Adrenal gland (tissue), 5 donors: Measurements from ENCODE around the gene NOC3L.

ENCODE experiments used
- CTCF ChIP-seq, 6 experiments: fragments of 450-650 bp in 4 of 6; fragments of 200-600 bp in 2 of 6; sonication (generic) in 1 of 6; IDR thresholded peaks; 1 replicate in 5 of 6; 2 replicates in 1 of 6; pipeline versions ENCODE4 v1.5.1 to v1.8.0; 2016 to 2021; ENCODE audit warnings: antibody characterized with exemption in 6 of 6, mild to moderate bottlenecking in 2 of 6, moderate library complexity in 1 of 6
- POLR2A ChIP-seq, 2 donors: fragments of 450-650 bp; IDR thresholded peaks; one replicate each; pipeline ENCODE4 v1.6.1; 2017; ENCODE audit warnings: antibody characterized with exemption in 2 of 2, mild to moderate bottlenecking in 2 of 2, moderate library complexity in 1 of 2
- donor health status: DM: no; HTN: no; CAD: no.

- TF ChIP-seq CTCF (IDR thresholded peaks at IDR 0.05) (no peak), POLR2A (IDR thresholded peaks at IDR 0.05) (no peak)
These were observed 42.7 kb upstream of the NOC3L start for GRCh38 chr10:94405406-94405805.
